HG03460 (cell line): ENCODE data around the gene FLT1.
A peak's percentile ranks its signal among the peaks of the same experiment; 100 is the strongest.

Experiments
- ATAC-seq: cut with Tn5 transposase; IDR thresholded peaks from one replicate; pipeline ENCODE4 v1.9.1; 2021; ENCODE audit not compliant: unreplicated experiment

FLT1 gene

GRCh38 chr13:28429685-28430290 lies 65.1 kb downstream of the FLT1 start:
- ATAC-seq, result peak; percentile 96

GRCh38 chr13:28429096-28429495 lies 65.8 kb downstream of the FLT1 start:
- no peak for ATAC-seq

GRCh38 chr13:28426381-28426780 lies 68.5 kb downstream of the FLT1 start:
- ATAC-seq, result no peak

- no peak for ATAC-seq
These were observed 69.1 kb downstream of the FLT1 start for GRCh38 chr13:28425793-28426192.

DNA sequence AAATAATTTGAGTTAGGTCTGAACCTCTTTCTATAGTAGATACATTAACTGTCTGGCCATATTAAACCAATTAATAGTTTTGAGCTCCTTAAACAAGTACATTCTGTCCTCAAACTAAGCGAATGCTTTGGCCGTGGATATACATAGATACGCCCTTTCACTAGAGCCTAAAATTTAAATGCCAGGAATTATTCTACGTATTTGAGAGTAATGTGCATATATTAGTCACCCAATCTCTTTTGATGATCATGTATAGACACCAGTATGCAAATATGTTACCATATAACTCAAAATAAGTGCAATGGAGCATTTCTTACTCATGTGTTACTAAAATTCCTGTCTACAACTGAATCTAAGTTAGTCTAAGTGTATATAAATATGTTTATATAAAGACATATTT lies 70.4 kb downstream of the FLT1 start:
- ATAC-seq, result no peak

- ATAC-seq, result peak; percentile 88
These were observed 71.9 kb downstream of the FLT1 start for GRCh38 chr13:28423010-28423409.

- no peak for ATAC-seq
These were observed 73.1 kb downstream of the FLT1 start for GRCh38 chr13:28421676-28422410.

DNA sequence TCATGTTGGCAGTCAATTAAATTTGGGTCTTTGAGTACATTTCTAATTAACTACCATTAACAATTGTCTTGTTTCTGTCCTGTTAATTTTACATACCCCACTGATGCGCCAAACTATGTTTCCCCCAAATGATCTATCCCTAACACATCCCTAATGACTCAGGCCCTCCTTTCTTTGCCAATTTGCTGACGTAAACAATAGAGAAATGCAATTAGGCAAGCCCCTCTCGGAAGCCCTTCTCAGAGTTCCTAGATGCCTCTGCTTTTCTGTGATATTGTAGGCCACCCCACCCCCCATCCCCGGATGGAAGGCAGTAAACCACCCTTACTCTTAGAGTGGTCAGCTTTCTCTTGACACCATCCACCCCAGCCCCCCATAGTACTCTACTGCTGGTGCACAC lies 74.2 kb downstream of the FLT1 start:
- no peak for ATAC-seq

GRCh38 chr13:28415994-28416421 lies 78.9 kb downstream of the FLT1 start:
- no peak for ATAC-seq

- no peak for ATAC-seq
These were observed 80.9 kb downstream of the FLT1 start for GRCh38 chr13:28413999-28414398.

DNA sequence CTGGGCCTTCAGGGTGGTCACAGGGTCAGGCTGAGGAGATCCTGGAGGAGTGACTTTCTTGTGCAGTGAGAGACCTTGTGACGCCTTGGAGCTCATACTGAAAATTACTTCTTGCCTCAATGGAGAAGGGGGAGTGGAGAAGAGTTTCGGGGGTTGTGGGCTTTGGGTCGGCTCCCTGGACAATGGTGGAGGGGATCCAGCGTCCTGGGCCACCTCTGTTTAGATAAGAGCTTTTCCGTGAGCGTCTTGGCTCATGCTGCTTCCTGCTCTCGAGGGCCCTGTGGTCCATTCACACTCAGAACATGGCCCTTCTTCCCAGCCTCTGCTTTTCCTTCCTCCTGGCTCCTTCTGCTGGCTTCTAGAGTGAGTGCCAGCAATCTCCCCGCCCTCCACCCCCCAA lies 81.9 kb downstream of the FLT1 start:
- ATAC-seq, result no peak

DNA sequence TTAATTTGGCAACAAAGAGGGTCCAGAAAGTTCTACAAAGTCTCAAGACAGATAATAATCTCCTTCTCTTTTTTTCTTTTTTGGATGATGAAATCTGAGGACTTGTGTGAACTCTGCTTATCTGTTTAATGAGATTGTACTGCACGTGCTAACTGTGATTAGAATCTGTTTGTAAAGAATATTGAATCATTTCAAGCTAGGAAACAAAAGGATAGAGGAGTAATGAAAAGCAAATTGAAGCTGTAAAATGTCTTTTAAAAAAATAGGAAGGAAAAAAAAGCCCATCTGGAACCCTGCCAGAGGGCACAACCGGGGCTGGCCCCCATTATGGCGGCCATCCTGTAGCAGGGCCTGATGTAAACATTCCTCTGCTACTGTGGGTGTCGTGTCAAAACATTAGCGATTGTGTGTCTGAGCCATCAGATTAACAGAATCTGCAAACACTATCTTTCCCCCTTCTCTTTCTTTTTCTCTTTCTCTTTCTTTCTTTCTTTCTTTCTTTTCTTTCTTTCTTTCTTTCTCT lies 83.0 kb downstream of the FLT1 start:
- no peak for ATAC-seq

DNA sequence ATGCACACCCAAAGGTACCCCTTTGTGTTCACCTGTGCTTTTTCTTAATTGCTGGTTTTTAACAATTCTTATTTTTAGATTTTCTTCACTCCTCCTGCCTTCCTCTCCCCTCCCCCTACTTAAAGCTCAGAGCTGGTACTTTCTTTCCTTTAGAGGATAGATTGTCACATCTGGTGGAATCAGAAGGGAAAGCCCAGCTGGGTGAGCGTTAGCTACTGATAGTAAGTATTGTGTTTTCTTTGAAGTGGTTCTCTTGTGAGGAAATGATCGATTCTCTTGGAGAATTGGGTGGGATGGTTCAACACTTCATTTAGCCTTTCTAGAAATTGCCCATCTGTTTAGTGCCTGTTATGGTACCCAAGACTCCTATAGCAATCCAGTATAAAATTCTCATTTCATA lies 84.8 kb downstream of the FLT1 start:
- ATAC-seq, result no peak

DNA sequence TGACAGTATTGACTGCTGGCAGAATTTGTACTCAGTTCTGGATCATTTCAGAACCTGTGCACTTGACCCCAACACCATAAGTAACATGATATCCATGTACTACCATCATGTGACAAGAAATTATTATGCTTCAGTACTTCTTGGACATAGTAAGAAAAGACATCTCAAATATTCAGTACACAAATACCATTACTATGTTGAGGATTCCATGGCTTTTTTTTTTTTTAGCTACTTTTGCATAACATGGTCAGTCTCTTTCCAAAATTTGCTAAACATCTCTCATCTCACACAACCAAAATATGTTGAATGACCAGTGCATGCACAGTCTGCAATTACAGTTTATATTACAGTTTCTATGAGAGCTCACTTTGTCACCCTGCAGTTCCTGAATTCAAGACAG lies 85.3 kb downstream of the FLT1 start:
- no peak for ATAC-seq

- no peak for ATAC-seq
These were observed 86.1 kb downstream of the FLT1 start for GRCh38 chr13:28408863-28409262.

DNA sequence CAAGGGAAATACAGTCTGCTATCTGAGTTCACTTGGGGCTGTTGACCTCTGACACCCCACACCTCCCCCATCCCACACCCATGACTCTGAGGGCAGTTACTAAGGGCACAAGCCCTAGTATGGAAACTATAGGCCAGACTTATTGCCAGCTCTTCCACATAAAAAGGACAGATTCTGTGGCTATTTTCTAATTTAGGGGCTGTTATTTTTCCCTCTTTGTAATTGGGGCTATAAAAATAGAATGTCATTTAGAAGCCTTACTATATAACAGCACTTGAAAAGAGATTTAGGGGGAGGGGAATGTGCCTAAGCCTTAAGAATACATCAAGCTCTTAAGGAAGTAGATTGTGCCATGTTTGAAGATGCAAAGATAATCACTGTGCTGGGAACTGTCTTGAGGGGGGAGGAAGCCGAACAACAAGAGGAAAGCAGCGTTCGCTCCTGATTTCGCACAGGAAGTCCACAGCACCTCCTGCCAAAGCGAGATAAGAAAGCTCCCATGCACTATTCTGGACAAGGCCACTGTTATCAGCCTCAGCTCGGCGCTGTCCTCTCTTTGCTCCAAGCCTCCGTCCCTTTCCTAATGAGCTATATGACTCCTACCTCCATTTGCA lies 86.6 kb downstream of the FLT1 start:
- ATAC-seq, result no peak

DNA sequence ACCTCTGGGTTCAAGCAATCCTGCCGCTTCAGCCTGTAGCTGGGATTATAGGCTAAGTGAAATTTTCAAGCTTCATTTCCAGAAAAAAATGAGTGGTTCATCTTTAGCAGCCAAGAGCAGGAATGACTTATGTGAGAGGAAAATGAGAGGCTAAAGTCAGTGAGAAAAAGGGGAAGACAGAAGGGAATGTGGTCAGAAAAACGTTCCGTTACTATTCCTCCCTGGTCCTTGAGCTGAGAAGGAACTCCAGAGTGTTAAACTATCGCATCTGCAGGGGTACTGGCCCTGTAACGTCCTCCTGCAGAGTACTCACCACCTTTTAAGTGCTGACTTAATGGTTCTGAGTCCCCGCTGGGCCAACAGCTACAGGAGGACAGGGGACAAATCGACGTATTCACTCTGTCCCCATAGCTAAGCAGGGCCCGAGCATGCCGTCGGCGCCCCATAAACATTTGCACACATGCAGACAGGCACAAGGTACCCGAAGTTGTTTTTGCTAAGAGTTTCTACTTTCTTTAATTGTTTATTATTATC lies 88.1 kb downstream of the FLT1 start:
- ATAC-seq, result no peak

DNA sequence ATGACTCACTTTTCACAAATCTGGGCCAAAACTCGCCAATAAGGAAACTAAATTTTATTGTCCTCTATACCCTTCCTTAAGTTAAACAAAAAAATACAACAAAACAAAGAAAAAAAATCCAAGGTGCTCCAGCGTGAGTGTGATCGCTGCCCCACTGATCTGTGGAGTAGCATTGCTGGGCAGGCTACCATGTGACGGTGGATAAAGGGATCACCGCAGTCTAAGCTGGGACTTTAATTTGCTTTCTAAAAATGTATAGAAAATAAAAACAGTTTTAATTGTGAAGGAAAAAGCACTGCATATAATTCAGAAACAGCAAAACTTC lies 92.9 kb downstream of the FLT1 start:
- ATAC-seq, result no peak

DNA sequence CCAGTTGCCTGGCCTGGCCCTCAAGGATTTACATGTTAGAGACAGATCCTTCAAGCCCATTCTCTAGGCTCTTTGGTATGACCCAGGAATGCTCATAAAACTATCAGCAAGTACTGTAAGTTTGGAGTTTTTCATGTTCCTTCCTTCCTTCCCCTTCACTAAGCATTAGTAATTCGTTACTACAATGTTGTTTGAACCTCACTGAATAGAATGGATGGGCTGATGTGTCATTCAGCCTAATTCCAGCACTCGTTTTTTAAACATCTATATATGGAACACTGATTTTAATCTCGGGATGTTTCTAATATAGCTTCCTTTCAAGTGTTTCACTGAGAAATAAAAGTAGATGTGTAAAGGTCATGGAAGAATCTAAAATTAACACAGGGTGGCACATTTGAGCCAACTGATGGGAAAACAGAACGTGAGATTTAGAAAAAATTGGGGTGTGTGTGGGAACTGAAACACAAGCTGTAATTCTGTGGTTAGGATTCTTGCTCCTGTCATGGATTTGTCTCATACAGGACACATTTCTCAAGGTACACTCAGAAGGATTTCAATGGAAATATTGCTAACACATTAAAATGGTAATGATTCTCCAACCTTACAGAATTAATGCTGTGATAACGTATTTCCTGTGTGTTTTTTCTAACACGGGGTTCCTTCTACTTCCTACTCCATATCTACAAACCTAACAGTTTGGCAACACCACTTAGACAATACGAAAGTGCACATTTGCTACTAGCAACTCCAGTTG lies 93.4 kb downstream of the FLT1 start:
- ATAC-seq, result no peak

DNA sequence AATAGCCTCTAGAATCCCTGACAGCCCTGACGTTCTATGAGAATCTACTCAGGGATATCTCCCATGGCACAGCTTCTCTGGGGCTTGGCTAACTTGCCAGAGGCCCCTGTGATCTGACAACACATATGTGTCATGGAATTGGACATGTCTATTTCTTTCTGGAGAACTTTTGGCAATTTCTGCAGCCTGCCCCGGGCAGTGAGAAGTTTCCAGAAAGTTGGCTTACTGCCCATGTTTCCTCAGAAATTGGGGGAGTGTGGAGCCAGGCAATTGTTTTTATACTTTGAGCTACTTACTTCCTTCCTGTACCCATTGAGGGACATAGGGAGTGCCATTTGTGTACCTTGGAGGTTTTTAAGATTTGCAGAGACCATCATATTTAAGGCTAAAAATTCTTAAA lies 98.9 kb downstream of the FLT1 start:
- no peak for ATAC-seq

- no peak for ATAC-seq
These were observed 100.5 kb downstream of the FLT1 start for GRCh38 chr13:28394422-28394821.
